Loucy (cell line): Measurements from ENCODE around the gene IL15RA.

Source experiments
- CTCF ChIP-seq: fragments of 200-600 bp; sonication (generic); conservative IDR thresholded peaks from 2 replicates; pipeline ENCODE4 v1.5.1; 2014; ENCODE audit warnings: mild to moderate bottlenecking, antibody characterized with exemption, low read length
- EZH2phosphoT487 ChIP-seq: fragments of 200-600 bp; IDR thresholded peaks from 2 replicates; pipeline ENCODE4 v1.6.1; 2018; ENCODE audit warnings: antibody characterized with exemption, mild to moderate bottlenecking, moderate library complexity, borderline replicate concordance

GRCh38 chr10:5946786-5947185, 30.6 kb downstream of the IL15RA start:
- TF ChIP-seq CTCF (no peak), EZH2phosphoT487 (no peak)
